SK-N-MC (cell line): ENCODE results near the gene PDLIM5.

Source experiments
- DNase-seq: peaks from one replicate; pipeline ENCODE4 v3.0.0-alpha.2; 2011; ENCODE audit warnings: low read depth, low spot score
- H3K27ac ChIP-seq: fragments of 200-600 bp; sonication (generic); 2 replicates; pipeline ENCODE4 v1.5.1; 2016; ENCODE audit warnings: mixed run types
- H3K36me3 ChIP-seq: fragments of 200-600 bp; sonication (generic); 2 replicates; pipeline ENCODE4 v1.6.1; 2017; ENCODE audit warnings: antibody characterized with exemption, low read length, mixed read lengths; ENCODE audit not compliant: insufficient read depth
- H3K4me3 ChIP-seq: fragments of 200-600 bp; sonication (generic); 2 replicates; pipeline ENCODE4 v1.5.1; 2016
- H3K9ac ChIP-seq: fragments of 200-600 bp; sonication (generic); 2 replicates; pipeline ENCODE4 v1.8.0; 2017; ENCODE audit warnings: mixed run types, mixed read lengths; ENCODE audit not compliant: insufficient read length
- H3K9me3 ChIP-seq: fragments of 200-600 bp; sonication (generic); 2 replicates; pipeline ENCODE4 v1.6.1; 2017; ENCODE audit warnings: low read depth, mild to moderate bottlenecking, antibody characterized with exemption, low read length, moderate library complexity, mixed read lengths
- EZH2 ChIP-seq: fragments of 200-600 bp; sonication (generic); IDR thresholded peaks from one replicate; pipeline ENCODE4 v1.6.1; 2017; ENCODE audit warnings: antibody characterized with exemption
- FOXP2 ChIP-seq: optimal IDR thresholded peaks from 2 replicates; pipeline ENCODE3; 2011; ENCODE audit warnings: mild to moderate bottlenecking, moderate library complexity; ENCODE audit not compliant: insufficient read depth; ENCODE audit errors: extremely low read length, control extremely low read depth
- POLR2AphosphoS5 ChIP-seq: IDR thresholded peaks from 2 replicates; pipeline ENCODE4 v1.6.1; 2012; ENCODE audit warnings: mild to moderate bottlenecking, low read depth, low read length, borderline replicate concordance

Gene PDLIM5

DNA sequence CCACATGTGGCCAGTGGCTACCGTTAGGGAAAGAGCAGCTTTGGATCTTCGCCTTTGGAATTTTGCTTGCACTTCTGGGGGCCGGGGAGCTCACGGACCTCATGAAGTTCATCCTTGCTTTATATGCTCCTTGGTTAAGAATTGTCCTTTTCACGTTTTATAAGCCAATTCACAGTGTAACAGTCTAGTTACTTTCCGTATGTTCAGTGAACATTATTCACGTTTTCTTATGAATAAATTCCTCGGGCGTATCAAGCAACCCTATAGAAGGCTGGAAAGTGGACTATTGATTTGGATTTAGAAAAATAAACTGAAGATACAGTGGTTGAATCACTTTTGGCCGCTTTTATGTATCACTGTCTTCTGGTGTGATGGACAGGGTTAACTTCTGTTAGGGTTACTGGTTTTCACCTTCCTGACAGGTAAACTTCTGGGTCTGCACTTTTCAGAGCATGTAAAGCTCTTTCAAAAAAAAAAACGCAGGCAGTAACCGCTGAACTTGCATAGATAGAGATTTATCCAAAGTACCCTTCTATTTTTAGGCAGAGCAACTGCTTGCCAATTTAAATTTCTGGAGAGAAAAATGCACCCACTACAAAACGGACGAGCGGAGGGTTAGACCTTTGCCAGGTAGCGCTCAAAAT, 569 bp upstream of the PDLIM5 start:
- Histone ChIP-seq H3K9ac (peak overlapping the region; percentile 62), H3K27ac (no peak overlapping the region), H3K4me3 (peak overlapping the region; percentile 86), H3K9me3 (no peaks in the 10 kb centered on the region), H3K36me3 (peaks cover 3% of the 10 kb centered on the region; the same call in 1 of the 2 replicates)
- no peak for DNase-seq
- no peak for TF ChIP-seq POLR2AphosphoS5
- no peak for TF ChIP-seq EZH2
- no peak for TF ChIP-seq FOXP2

DNA sequence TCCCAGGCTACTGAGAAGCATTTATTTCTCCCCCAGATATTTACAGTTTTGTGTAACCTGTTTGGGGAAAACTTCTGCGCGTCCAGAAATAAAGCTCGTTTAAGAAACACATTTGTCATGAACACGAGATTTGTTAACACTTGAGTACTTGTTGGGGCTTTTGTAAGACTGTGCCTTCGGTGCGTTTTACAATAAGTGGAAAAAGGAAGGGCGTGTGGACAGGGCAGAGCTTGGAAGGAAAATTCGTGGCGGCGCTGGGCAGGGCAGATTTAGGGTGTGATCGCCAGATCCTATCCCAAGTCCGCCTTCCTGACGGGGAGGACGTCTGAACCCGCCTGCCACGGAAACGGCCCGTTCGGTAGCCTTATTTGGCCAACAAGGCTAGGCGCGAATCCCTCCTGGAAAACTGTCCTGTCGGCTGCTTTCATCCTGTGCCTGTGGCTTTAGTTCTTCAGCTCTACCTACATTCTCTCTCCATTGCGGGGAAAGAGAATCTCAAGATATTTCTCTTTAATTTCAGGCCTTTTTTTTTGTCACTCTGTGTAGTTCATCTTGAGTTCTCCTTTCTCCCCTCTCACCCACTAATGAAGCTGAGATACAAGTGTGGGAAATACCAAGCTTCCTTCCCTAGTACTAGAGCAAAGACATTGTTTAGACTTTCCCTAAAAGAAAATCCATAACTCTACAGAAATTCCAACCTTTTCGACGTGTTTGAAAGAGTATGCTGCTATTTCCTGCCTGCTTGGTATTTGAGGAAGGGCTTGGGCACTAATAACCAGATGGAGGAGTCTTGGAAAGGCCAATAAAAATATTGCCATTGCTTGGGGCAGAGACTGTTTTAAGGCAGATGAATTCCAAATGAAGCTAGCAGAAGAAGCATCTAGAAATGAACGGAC, 982 bp downstream of the PDLIM5 start:
- DNase-seq = no peak
- TF ChIP-seq FOXP2 = no peak
- no peak for TF ChIP-seq EZH2
- TF ChIP-seq POLR2AphosphoS5 = no peak
- Histone ChIP-seq H3K36me3 (peaks cover 3% of the 10 kb centered on the region; the same call in 1 of the 2 replicates), H3K9me3 (no peaks in the 10 kb centered on the region), H3K27ac (peak overlapping the region; percentile 90), H3K9ac (peak overlapping the region; percentile 85), H3K4me3 (peak overlapping the region; percentile 86)

DNA sequence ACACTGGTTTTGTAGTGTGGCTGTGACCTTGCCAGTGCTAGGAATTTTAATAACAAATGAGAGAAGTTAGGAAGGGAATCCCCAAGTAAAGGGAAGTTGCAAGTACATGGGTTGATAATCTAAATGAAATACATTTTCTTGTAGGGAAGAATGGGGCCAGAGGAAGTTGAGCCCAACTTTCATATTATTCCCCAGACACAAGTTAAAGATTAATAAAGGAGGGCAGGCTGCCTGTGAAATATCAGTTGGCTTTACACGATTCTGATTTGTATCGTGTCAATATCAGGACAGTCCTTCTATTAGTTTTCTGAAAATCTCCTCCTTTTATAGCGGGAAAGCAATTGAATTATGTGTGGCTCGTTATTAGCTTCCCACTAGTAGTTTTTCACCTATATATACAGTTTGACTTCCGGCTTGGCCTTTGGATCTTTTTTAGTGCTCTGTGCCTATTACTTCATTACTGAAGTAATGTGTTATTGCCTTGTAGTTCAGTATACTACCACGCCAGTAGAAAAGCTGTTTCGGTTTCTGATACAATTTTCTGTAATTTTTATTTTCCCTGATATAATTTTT, 1.7 kb downstream of the PDLIM5 start:
- H3K4me3 ChIP-seq = peak overlapping the region; percentile 86
- DNase-seq = no peak

DNA sequence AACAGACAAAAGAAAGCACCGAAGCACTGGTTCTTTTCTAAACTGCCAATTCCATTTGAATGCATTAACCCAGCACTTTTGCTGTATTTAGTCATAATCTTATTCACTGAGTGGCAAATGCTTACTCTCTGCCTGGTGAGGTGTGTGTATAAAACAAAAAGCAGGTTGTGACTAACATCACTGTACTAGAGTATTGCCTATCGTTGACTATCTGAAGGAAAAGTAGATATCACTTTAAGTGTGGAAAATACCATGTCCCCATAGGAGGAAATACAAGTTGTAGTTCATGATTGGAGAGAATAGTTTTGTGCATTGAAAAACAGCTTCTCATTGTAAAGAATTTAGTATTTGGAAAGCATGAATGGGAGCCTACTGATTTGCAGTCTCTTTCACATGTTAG, 2.7 kb downstream of the PDLIM5 start:
- Histone ChIP-seq H3K27ac (peak overlapping the region; percentile 90), H3K9me3 (no peaks in the 10 kb centered on the region), H3K36me3 (peaks cover 3% of the 10 kb centered on the region; the same call in 1 of the 2 replicates), H3K9ac (peak overlapping the region; percentile 40), H3K4me3 (peak overlapping the region; percentile 86)
- no peak for DNase-seq
- TF ChIP-seq POLR2AphosphoS5 = no peak
- no peak for TF ChIP-seq FOXP2
- no peak for TF ChIP-seq EZH2

More for the DNA sequence above, 1.7 kb downstream of the PDLIM5 start:
- Histone ChIP-seq H3K36me3 (peaks cover 3% of the 10 kb centered on the region; the same call in 1 of the 2 replicates), H3K9me3 (no peaks in the 10 kb centered on the region), H3K27ac (peak overlapping the region; percentile 90), H3K9ac (peak overlapping the region; percentile 85)
- TF ChIP-seq POLR2AphosphoS5 = no peak
- TF ChIP-seq EZH2 = no peak
- TF ChIP-seq FOXP2 = no peak

DNA sequence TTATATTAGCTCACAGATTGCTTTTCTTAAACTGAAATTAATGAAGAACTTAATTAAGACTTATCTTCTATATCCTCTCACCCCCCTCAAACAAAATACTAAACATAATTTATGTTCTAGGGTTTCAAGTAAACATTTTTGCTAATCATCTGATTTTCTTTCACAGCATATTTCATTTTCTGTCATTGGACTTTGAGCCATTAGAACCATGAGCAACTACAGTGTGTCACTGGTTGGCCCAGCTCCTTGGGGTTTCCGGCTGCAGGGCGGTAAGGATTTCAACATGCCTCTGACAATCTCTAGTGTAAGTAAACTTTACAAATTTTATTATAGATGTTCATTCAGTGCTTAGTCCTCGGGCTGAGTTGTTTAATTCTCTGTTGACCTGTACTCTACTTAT, 3.3 kb downstream of the PDLIM5 start:
- Histone ChIP-seq H3K9me3 (no peaks in the 10 kb centered on the region), H3K4me3 (peak overlapping the region; percentile 86), H3K36me3 (peaks cover 3% of the 10 kb centered on the region; the same call in 1 of the 2 replicates), H3K27ac (peak overlapping the region; percentile 90), H3K9ac (peak overlapping the region; percentile 40)
- TF ChIP-seq FOXP2 (peak; percentile 66), POLR2AphosphoS5 (no peak; the same call in 1 of the 2 replicates)
- no peak for DNase-seq

DNA sequence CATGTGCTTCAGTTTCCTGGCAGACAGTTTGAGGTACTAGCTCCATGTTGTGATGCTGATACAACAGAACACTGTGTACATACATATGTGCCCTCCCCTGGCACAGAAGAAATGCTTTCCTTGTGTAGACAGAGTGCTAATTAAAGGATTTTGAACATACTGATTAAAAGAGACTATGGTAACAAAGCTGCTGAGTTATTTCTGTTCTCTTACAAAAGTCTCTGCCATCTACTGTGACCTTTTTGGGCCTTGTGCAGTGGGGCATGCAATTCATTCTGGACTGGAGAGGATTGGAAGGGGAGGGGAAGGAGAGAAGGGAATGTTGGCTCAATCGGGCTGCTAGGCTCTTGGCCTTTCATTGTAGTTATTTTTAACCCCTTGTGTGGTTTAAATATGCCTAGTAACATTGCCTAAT, 6.0 kb downstream of the PDLIM5 start:
- no peaks in the 10 kb centered on the region for H3K9me3 ChIP-seq
- peak overlapping the region; percentile 78 for H3K27ac ChIP-seq
- H3K4me3 ChIP-seq = peak overlapping the region; percentile 56
- peaks cover 3% of the 10 kb centered on the region; the same call in 1 of the 2 replicates for H3K36me3 ChIP-seq
- no peak for DNase-seq
- peak overlapping the region; percentile 32 for H3K9ac ChIP-seq
- TF ChIP-seq POLR2AphosphoS5 = no peak
- TF ChIP-seq FOXP2 = no peak
- no peak for TF ChIP-seq EZH2

DNA sequence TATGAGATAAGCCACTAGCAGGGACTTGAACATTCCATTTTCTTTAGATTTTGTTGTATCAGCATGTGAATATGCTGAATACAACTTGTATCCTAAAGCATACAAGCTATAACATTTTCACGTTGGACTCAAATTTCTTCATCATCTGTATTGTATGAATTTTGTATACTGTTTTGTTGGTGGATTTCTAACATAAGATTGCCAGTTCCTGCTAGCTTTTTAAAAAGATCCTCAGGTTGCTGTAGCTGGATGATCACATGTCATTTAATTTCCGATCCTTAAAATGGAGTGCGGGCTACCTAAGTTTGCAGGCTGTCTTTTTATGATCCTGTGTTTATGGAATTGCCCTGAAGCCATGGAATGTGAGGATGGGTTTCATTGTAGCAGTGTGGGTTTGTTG, 6.9 kb downstream of the PDLIM5 start:
- Histone ChIP-seq H3K36me3 (peaks cover 3% of the 10 kb centered on the region; the same call in 1 of the 2 replicates), H3K4me3 (peak overlapping the region; percentile 70), H3K9me3 (no peaks in the 10 kb centered on the region), H3K27ac (peak overlapping the region; percentile 78; the same call in 1 of the 2 replicates), H3K9ac (peak overlapping the region; percentile 68)
- no peak for DNase-seq
- TF ChIP-seq FOXP2 (no peak), EZH2 (no peak), POLR2AphosphoS5 (no peak)

DNA sequence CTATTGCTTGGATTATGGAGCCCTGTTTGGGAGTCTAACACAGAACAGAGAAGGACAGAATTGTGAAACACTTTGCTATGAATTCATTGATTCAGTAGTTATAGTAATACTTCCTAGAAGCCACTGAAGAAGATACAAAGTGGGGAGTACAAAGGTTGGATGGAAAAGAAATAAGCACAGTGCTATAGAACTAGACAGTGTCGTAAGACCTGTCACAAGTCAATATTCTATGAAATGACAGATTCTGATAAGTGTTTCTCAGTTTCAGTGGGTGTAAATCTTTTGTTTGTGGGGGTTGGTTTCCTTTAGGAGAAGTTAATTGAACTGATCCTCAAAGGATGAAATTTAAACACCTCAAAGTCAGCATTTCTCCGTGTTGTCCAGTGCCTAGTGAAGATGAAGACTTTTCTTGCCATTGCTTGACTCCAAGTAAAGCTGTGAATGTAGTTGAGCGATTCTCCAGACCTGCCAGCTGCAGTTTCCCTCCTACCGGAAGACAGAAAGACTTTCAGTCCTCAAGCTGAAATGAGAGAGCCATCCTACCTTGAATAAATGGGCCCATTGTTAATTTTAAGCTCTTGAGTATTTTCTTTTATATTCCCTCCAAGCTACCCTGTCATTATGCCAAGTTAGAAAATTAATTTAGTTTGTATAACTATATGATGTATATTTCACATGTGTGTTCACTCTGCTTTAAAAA, 7.9 kb downstream of the PDLIM5 start:
- DNase-seq = no peak
- H3K9ac ChIP-seq = no peak overlapping the region
- TF ChIP-seq POLR2AphosphoS5 = no peak
- TF ChIP-seq FOXP2 = no peak
- no peak for TF ChIP-seq EZH2
- H3K4me3 ChIP-seq = peak overlapping the region; percentile 70
- H3K27ac ChIP-seq = peak overlapping the region; percentile 78; the same call in 1 of the 2 replicates
- H3K36me3 ChIP-seq = peaks cover 3% of the 10 kb centered on the region; the same call in 1 of the 2 replicates
- H3K9me3 ChIP-seq = no peaks in the 10 kb centered on the region
